Calu3 (cell line): ENCODE data around the gene COL6A3. TPM values are rescaled to one million over a fixed set of nuclear protein-coding genes. Genes with fewer than 3 reads are reported as not detected.

ENCODE experiments used
- BruUV-seq: library from RNA; stranded (reverse); fragments of 400-500 nt; replicated peaks from 2 replicates; lab custom pipeline; 2021; lab: Mats Ljungman, UMichigan
- CTCF ChIA-PET: fragments of 300-600 bp; sonication (Branson Sonifier 250); formaldehyde crosslinking; loops from one replicate; lab custom pipeline; 2022; ENCODE audit warnings: antibody characterized with exemption; lab: Charles Lee
- DNase-seq: peaks from one replicate; pipeline ENCODE4 v3.0.0; 2022
- H3K27ac Mint-ChIP-seq: one replicate; pipeline ENCODE4 v1.8.0; 2022; ENCODE audit warnings: mixed read lengths; ENCODE audit not compliant: unreplicated experiment
- H3K27me3 Mint-ChIP-seq: one replicate; pipeline ENCODE4 v1.8.0; 2022; ENCODE audit warnings: mixed read lengths; ENCODE audit not compliant: unreplicated experiment
- H3K36me3 Mint-ChIP-seq: one replicate; pipeline ENCODE4 v1.8.0; 2022; ENCODE audit warnings: mild to moderate bottlenecking, moderate library complexity, mixed read lengths; ENCODE audit not compliant: insufficient read depth, unreplicated experiment
- H3K4me1 Mint-ChIP-seq: one replicate; pipeline ENCODE4 v1.8.0; 2022; ENCODE audit warnings: mild to moderate bottlenecking, low read depth, mixed read lengths; ENCODE audit not compliant: unreplicated experiment
- H3K4me3 Mint-ChIP-seq: one replicate; pipeline ENCODE4 v1.8.0; 2022; ENCODE audit warnings: mild to moderate bottlenecking, low read depth, moderate library complexity, mixed read lengths; ENCODE audit not compliant: unreplicated experiment
- H3K9me3 Mint-ChIP-seq: one replicate; pipeline ENCODE4 v1.8.0; 2022; ENCODE audit warnings: low read depth, mixed read lengths; ENCODE audit not compliant: unreplicated experiment
- CTCF ChIP-seq: fragments of 200-600 bp; IDR thresholded peaks from one replicate; pipeline ENCODE4 v1.8.0; 2022; ENCODE audit warnings: antibody characterized with exemption; ENCODE audit not compliant: unreplicated experiment
- intact Hi-C: fragments of 100-400 bp; cut with micrococcal nuclease; formaldehyde crosslinking; loops from one replicate; pipeline ENCODE4 v1.10.0; 2022; ENCODE audit not compliant: unreplicated experiment
- total RNA-seq: library from RNA; stranded (reverse); gene quantifications from 2 replicates; pipeline ENCODE4 v1.2.3, GENCODE V29; 2022

Gene COL6A3
- total RNA-seq, 1 experiment from 2014 or later, result 0.07 TPM

- no peak for DNase-seq
- TF ChIP-seq CTCF, result no peak
- H3K27me3 Mint-ChIP-seq, result peaks cover 45% of the 10 kb centered on the region
- H3K9me3 Mint-ChIP-seq, result peaks cover 2% of the 10 kb centered on the region
- CTCF ChIA-PET, result no interaction called here
- H3K36me3 Mint-ChIP-seq, result no peaks in the 10 kb centered on the region
- peaks cover 9% of the 10 kb centered on the region for H3K4me1 Mint-ChIP-seq
- peak overlapping the region; percentile 11 for H3K27ac Mint-ChIP-seq
- intact Hi-C loops, result no loop called here
- no TSS peak for BruUV-seq
- no peak overlapping the region for H3K4me3 Mint-ChIP-seq
These were observed 131.3 kb downstream of the COL6A3 start for GRCh38 chr2:237282568-237283128.

DNA sequence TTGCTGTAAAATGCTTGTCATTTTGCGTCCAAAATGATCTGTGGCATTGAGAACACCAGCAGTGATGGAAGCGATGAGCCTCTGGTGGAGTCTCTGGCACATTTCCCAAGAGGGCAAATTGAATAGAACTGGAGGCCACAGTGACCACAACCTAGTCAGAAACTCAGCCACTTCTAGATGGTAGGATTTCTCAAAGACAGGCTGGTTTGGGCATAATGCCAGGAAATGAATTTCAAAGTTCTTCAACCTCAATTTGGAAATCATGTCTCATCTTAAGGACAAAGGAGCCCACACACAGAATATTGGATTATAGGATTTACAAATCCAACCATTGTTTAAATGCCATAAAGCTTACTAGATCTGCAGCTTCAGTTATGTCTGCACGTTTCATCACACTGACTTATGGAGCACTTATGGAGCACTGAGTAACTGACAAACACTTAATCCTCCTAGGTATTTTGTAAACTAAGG is 132.1 kb downstream of the COL6A3 start:
- Mint-ChIP-seq H3K4me1 (peaks cover 9% of the 10 kb centered on the region), H3K4me3 (no peak overlapping the region), H3K27ac (peak overlapping the region; percentile 11), H3K9me3 (peaks cover 2% of the 10 kb centered on the region), H3K27me3 (peaks cover 45% of the 10 kb centered on the region), H3K36me3 (no peaks in the 10 kb centered on the region)
- CTCF ChIA-PET, result interaction anchor here (0.6 kb wide), 1 partner anchor 21 kb away, joined by 5 read pairs; no protein-coding TSS in a partner anchor
- no peak for DNase-seq
- intact Hi-C loops, result no loop called here
- no peak for TF ChIP-seq CTCF
- no TSS peak for BruUV-seq

DNA sequence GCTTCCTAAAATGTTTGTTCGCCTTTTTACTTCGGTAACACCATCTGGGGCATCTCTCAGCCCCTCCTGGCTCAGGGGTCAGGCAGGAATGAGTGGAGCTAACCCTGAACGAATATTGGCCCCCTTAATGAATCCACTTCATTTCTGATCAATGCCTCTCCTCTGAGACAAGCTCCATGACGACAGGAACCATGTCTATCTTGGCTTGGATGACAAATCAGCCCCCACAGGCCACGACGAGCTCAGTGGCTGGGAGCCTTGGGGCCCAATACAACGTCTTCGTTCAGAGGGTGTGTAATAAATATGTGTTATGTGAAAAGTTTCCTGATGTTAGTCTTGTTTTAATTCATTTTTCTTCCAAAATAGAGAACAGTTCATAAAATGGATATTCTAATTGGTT is 133.0 kb downstream of the COL6A3 start:
- no peak for TF ChIP-seq CTCF
- BruUV-seq, result no TSS peak
- Mint-ChIP-seq H3K4me1 (peaks cover 9% of the 10 kb centered on the region), H3K9me3 (peaks cover 2% of the 10 kb centered on the region), H3K27me3 (peaks cover 45% of the 10 kb centered on the region), H3K4me3 (no peak overlapping the region), H3K27ac (no peak overlapping the region), H3K36me3 (no peaks in the 10 kb centered on the region)
- intact Hi-C loops, result no loop called here
- CTCF ChIA-PET, result no interaction called here
- DNase-seq, result no peak

DNA sequence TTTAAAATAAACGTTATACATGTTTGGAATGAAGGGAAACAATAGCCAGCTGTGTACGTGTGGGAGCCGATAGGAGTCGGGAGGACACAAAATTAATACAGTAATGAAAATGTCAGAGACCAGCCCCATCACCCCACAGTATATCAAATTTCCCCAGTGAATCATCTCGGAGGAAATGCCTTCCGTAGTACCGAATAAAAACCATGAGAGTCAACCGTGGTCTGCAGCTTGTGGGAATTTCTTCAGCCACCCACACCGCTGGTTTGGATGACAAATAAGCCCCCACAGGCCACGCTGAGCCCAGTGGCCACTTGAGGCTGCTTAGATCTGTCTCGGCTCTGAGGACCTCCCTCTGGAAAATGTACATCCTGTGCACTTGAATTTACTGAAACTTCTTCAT is 133.7 kb downstream of the COL6A3 start:
- Mint-ChIP-seq H3K27ac (no peak overlapping the region), H3K9me3 (peaks cover 2% of the 10 kb centered on the region), H3K36me3 (no peaks in the 10 kb centered on the region), H3K4me1 (peaks cover 9% of the 10 kb centered on the region), H3K27me3 (peaks cover 45% of the 10 kb centered on the region), H3K4me3 (no peak overlapping the region)
- DNase-seq, result no peak
- no peak for TF ChIP-seq CTCF
- intact Hi-C loops, result no loop called here
- CTCF ChIA-PET, result no interaction called here
- no TSS peak for BruUV-seq
